Amniotic epithelial cell (primary cell): ENCODE measurements around the gene SERPINB1.

Experiments used
- DNase-seq: peaks from one replicate; pipeline ENCODE4 v3.0.0-alpha.2; 2010; ENCODE audit warnings: low read depth

The SERPINB1 gene

GRCh38 chr6:2848851-2849250 lies 7.2 kb upstream of the SERPINB1 start:
- DNase-seq = no peak

- no peak for DNase-seq
Measured at GRCh38 chr6:2845880-2846208, 4.2 kb upstream of the SERPINB1 start.

- DNase-seq = no peak
Measured at GRCh38 chr6:2844008-2844407, 2.3 kb upstream of the SERPINB1 start.

DNA sequence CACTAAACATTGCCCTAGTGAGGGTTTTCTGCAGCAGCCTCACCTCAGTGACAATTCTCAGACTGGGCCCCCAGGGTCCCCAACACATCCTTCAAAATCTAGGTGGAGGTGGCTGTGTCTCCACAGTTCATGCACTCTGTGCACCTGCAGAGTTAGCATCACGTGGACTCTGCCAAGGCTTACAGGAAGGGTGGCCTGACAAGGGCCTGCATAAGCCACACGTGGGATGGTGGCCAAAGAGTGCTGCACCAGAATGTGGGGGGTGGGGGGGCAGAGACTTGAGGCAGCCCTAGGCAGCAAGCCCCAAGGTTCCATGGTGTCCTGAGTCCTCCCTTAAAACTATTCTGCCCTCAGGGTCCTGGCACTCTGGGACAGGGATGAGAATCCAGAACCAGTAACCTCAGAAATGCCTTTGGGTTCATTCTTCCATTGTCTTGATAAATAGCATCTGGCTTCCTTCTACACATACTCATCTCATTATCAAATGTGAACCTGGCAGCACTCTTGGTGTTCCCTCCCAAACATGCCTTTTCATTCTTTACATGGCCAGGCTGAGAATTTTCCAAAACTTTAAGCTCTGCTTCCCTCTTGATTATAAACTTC lies 1.6 kb upstream of the SERPINB1 start:
- no peak for DNase-seq

DNA sequence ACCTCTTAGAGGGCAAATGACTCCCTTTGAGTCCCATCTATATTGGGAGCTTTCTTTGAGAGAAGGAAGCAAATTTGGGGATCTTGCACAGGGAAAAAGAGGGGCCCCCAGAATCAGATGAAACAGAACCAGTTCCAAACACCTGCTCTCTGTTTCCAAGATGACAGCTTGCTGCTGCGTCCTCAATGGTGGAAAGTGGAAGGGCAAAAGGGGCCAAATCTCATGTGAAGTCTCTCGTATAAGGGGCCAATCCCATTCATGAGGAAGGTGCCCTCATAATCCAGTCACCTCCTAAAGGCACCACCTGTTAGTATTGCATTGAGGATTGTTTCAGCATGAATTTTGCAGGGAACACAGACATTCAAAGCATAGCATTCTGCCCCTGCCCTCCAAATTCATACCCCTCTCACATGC lies 483 bp upstream of the SERPINB1 start:
- DNase-seq = no peak

DNA sequence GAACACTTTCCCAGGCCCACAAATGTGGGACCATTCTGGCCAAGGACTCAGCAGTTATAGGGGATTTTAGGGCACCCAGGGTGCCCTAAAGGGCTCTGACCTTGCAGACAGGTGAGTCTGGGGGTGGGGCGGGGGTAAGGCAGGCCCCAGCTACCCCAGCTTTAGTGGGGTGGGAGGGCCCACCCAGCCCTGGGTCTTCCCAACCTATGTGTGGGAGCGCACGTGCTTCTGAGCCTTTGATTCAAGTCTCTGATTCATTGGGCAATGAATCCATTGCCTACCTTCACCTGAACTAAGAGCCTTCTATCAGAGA lies 958 bp downstream of the SERPINB1 start:
- DNase-seq = no peak

- peak; percentile 30 for DNase-seq
Measured at GRCh38 chr6:2839982-2840748, 1.5 kb downstream of the SERPINB1 start.

DNA sequence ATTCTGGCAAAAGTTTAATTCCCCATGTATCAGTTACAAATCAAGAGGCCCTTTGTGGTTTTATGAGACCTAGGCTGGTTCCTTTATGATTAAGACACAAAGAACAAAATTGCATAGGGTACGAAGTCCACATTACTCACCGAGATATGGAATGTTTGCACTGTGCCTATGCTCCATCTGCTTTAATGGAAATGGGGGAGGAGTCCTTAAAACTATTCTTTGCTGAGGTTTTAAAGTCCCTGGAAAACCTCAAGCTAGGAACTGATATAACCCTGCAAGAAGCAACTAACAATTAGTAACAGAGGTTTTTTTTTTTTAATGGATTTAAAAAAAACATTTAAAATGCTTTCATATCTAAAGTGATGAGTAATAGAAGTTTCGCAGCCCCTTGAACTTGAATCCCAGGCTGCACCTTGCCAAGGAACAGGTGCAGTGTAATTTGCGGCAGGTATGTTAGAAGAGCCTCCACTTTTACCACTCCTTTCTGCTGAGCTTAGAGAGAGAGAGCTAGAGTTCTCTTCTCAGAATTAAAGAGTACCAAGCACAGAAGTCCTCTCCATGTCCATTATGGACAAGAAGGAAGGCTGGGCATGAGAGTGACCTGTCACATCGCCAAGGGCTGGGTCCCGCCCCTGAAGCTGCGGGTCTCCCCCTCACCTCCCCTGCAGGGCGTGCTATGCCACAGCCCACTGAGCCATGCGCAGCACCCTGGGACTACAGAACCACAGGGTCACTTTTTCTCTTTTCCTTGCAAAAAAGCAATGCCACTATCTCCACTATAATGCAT lies 2.3 kb downstream of the SERPINB1 start:
- DNase-seq = peak; percentile 93

DNA sequence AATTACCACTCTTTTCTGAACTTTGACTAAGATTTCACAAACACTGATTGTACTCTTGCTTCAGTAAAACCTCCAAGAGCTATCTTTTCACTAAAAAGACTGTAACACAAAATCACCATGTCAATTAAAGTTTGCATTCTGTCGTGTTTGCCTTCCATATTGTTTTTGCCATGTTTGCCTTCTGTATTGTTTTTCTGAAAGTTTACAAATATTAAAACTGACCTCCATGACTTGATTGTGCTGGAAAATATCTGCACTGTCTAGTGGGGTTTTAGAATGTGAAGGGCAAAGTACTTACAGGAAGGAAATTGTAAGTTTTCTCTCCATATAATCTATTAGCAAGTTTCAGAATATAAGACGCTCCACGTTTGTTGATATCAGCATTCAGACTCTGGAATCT lies 3.4 kb downstream of the SERPINB1 start:
- DNase-seq = no peak

- no peak for DNase-seq
Measured at GRCh38 chr6:2834262-2834661, 7.4 kb downstream of the SERPINB1 start.

GRCh38 chr6:2831392-2831791 lies 10.3 kb downstream of the SERPINB1 start:
- DNase-seq = no peak

- DNase-seq = no peak
Measured at GRCh38 chr6:2830183-2830582, 11.5 kb downstream of the SERPINB1 start.

- DNase-seq = no peak
Measured at GRCh38 chr6:2829253-2829652, 12.4 kb downstream of the SERPINB1 start.

- DNase-seq = no peak
Measured at GRCh38 chr6:2828629-2829028, 13.0 kb downstream of the SERPINB1 start.

- DNase-seq = no peak
Measured at GRCh38 chr6:2827142-2827541, 14.5 kb downstream of the SERPINB1 start.

GRCh38 chr6:2826131-2826530 lies 15.5 kb downstream of the SERPINB1 start:
- DNase-seq = no peak

DNA sequence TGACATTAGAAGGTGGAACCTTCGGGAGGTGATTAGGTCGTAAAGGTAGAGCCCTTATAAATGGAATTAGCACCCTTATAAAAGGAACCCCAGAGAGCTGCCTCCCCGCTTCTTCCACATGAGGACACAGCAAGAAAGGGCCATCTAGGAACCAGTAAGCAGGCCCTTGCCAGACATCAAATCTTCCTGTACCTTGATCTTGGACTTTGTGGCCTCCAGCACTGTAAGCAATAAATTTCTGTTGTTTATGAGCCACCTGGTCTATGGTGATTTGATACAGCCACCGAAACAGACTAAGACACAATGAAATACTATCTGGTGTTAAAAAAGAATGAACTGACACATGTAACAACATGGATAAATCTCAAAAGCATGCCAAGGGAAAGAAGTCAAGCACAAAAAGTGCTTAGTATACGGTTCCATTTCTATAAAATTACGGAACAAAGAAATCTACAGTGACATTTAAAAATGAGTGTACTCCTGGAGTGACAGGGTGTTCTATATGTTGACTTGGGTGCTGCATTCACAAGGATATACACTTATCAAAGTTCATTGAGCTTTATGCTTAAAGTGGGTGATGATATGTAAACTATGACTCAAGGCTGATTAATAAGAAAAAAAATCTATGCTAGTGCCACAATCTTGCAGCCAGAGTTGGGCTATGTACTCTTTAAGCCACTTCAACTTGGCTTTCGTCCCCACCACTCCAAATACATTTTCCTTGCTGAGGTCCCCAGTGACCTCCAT lies 18.4 kb downstream of the SERPINB1 start:
- DNase-seq = no peak

- DNase-seq = no peak
Measured at GRCh38 chr6:2821554-2821953, 20.1 kb downstream of the SERPINB1 start.

DNA sequence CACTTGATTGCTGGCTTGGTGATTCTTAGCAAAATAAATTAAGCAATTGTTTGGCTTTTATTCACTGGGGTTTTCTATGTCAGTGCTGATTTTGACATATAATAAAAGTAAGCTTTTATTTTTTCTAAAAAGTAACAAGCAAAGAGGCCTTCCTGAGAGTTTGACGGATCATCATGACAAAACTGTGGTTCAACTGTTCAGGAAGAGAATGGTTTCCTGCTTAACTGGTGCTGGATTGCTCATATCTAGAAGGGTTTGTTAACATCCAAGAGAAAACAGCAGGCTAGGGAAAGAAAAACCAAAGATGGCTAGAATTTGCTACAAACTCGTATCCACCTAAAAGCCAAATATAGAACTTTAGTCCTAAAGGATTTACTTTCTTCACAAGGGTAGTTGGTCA lies 21.2 kb downstream of the SERPINB1 start:
- DNase-seq = peak; percentile 37

GRCh38 chr6:2819978-2820377 lies 21.7 kb downstream of the SERPINB1 start:
- no peak for DNase-seq

GRCh38 chr6:2819115-2819514 lies 22.5 kb downstream of the SERPINB1 start:
- no peak for DNase-seq

DNA sequence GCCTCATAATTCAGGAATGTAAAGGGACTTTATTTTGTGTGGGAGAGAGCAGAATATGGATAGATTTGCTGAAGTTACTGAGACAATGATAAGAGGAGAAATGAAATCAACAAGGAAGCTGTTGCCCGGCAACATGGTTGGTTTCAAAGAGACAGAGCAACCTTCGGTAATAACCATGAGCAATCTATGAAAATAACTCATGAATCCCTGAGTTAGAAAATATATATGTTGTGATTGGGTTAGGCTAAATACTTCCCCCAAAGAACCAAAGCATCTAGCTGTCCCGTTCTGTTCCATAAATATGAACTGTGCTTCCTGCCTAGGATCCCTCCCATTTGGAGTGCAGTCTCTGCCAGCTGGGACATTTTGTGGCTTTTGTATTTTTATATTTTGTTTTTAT lies 23.1 kb downstream of the SERPINB1 start:
- DNase-seq = peak; percentile 82
